ELF-1 (cell line): ENCODE data around the gene MANBA.

Experiments
- DNase-seq: peaks from one replicate; pipeline ENCODE4 v3.0.0-alpha.2; 2016; ENCODE audit warnings: low read depth, low spot score

Gene MANBA

DNA sequence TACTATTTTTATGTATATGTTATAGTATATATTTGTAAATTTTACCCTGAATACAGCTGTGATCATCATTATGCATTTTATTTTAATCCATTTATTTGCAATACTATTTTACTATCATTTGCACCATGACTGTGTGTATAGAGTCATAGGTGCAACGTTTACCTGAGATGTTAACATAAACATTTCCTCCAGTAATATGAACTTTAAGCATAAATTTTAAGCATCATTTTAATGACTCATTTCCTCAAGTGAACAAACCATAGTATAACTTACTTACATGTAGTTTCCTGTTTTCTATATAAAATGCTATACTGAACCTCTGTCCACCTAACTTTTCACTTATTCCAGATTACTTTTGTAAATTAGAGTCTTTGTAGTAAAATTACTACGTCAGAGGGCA lies 166.8 kb downstream of the MANBA start:
- DNase-seq: no peak

DNA sequence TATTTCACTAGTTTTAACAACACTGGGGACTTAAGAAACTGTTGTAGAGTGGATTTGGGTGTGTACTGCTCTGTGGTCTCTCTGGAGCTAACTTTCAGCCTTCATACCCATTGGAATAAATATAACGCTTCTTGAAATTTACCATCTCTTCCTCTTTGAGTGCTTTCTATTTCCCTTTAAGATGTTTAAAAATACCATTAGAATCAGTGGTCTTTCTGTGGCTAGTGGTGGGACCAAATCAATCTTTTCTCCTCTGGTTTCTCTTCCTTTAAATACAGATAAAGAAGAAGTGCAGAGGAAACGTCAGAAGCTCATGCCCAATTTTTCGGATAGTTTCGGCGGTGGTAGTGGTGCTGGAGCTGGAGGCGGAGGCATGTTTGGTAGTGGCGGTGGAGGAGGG lies 167.6 kb downstream of the MANBA start:
- no peak for DNase-seq

DNA sequence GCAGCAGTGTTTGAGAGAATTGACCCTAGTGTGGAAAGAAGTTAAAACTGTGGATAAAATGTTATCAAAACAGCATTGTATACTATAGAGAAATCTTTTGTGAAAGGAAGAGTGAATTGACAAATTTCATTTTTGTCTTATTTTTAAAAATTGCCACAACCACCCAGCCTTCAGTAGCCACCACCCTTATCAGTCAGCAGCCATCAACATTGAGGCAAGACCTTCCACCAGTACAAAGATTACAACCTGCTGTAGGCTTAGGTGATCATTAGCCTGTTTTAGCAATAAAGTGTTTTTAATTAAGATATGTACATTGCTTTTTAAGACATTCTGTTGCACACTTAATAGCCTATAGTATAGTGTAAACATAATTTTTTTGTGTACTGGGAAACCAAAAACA lies 168.5 kb downstream of the MANBA start:
- DNase-seq: no peak

DNA sequence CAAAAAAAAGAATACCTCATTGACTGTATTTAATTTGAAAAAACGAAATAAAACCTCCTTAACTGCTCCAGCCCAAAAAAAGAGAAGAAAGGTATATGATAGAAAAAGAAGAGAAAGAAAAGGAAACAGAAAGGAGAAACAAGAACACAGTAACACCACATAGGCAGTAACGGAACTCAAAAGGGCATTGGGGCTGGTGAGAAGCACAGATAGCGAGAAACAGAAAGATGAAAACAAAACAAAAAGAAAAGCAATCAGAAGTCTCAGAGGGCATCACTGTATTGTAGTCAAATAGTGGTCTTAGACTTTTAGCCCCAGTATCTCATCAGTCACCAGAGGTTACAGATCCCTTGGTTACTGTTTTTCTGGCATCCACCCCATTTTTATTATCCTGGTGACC lies 171.0 kb downstream of the MANBA start:
- no peak for DNase-seq

DNA sequence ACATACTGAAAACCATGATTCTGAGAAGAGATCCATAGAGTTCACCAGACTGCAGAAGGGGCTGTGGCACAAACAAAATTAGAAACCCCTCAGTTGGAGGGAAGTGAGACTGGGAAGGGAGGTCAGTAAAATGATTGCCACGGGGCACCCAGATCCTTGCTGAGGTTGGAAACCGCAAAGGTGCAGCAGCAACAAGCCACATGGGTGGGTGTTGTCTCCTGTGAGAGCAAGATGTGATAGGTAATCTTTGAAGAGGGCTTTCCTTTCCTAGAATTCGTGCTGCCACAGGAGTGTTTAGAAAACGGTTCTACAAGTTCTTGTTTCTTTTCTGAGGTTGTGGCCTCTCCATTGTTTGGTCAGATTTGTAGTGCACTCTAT lies 174.1 kb downstream of the MANBA start:
- no peak for DNase-seq

DNA sequence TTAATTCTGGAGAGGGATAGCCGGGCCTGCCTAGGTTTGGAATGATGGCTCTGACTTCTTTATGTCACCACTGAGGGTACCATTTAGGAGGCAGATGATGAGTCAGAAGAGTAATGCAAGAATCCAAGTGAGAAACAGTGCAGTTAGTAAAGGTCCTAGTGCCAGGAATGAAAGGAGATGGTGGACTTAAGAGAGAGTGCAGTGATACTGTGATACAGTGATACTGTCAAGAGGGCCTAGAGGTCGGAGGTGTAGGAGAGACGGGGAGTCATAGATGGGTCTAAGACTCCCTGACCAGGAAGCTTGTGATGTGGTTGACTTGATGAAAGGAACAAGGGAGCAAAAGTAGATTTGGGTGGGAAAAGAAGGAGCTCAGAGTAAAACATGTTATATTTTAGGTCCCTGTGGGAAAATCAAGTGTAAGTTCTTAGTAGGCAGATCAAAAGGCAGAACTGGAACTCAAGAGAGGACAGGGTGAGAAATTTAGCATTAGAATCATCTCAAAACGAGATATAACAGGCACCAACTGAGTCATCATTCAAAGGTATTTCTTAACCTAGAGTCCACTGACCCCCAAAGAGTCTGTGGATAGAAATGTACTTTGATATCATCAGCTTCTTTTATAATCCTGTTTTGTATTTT lies 174.6 kb downstream of the MANBA start:
- DNase-seq: no peak

DNA sequence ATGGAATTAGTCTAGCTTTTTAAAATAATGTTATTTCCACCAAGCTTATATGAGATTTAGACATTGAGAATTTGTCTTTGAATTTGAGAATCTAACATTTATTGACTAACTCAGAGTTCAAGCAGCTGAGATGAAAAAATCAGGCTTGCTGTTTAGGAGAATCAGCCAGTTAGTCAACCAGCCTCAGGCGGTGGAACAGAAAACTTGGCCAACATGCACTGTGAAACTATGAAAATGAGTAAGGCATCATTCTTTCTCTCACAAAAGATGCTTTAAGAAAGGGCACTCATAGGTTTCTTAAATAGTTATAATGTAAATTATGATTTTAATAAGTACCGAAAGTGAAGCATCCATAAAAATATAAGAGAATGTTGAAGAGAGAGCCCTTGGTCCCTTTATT lies 175.4 kb downstream of the MANBA start:
- DNase-seq: no peak

DNA sequence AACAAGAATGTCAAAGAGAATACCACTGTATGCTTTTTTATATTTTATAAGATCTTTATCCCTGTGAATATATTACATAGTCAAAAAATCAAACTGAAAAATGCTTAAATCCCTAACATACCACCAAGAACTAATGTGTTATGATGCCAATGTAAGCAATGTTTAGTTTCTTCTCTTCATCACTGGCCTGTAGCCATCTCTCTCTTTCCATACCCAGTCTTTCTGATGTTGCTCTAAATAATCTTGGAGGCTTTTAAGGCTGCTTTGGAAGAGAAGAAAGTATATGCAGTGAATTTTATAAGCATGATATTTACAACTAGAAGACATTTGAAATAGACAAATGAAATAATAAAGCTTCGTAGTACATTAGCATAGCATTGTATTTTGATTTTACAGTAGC lies 176.7 kb downstream of the MANBA start:
- DNase-seq: no peak
